Measurements from ENCODE around the gene PZP.

DNA sequence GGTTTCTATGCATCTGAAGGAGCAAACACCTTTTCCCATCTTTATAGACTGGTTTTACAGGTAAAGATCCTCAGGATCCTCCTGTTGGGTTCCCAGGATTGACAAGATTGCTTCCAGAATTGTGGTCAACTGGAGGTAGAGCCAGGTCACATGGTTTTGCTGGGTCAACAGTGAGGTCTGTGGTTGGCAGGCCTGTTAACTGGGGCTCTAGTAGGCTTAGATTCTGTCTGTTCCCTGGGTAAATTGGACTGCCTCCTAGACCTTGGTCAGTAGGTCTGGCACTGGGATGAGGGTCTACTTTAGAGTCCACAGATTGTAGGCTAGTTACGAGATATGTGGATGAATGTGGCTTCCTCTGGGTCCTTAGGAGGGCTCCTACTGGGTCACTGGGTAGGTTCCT, 3.5 kb upstream of the PZP start:
- TF ChIP-seq CTCF (IDR thresholded peaks at IDR 0.05): no peak
- TF ChIP-seq POLR2A (IDR thresholded peaks at IDR 0.05): no peak
- TF ChIP-seq POLR2AphosphoS5 (IDR thresholded peaks at IDR 0.05): no peak
